HS-27A (cell line): ENCODE data around the gene ZNF764.
"Not testable (repeated sequence)": the region's sequence is repeated elsewhere in the genome, so short reads cannot be mapped to it uniquely, and the experiment has no call there.

Experiments used
- DNase-seq: peaks from one replicate; pipeline ENCODE4 v3.0.0-alpha.2; 2012; ENCODE audit warnings: low read depth, missing footprints

ZNF764 gene

GRCh38 chr16:30527635-30528178 lies 30.5 kb downstream of the ZNF764 start:
- DNase-seq: no peak

- DNase-seq: peak; percentile 82
Observed at GRCh38 chr16:30526823-30527634, 31.1 kb downstream of the ZNF764 start.

DNA sequence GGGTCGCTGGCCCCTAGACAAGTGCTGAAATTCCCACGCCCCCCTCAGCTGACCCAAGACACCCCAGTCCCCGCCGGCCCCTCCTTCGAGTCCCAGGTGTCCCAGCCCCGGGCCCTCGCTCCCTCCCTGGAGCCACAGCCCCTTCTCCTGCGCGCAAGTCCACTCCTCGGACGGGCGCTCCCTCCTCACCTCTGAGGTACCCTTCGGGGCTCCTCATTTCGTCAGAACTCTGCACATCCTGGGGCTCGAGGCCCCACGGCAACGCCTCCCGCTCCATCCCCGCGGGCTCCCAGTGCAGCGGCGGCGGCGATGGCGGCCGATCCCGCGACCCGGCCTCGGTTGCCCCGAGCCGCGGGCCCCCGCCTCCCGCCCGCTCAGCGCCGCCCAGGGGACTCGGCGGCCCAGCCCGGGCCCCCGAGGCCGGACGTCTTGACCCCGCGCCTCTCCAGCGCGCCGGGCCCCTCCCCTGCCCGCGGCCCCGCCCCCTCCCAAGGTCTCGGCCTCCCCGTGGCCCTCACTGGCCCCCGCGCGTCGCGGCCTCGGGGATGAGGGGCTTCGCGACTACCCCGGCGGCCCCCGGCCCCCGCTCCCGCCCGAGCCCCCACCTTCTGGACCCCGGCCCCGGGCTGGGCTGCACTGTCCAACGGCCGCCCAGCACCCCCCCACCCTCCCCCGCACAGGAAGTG lies 31.9 kb downstream of the ZNF764 start, which contains the start of gene ZNF768:
TSS of gene ZNF768 (minus strand) at position 430 of the 686 bp plus-strand sequence. CDS start at position 277, 153 bp downstream.
- no peak for DNase-seq

DNA sequence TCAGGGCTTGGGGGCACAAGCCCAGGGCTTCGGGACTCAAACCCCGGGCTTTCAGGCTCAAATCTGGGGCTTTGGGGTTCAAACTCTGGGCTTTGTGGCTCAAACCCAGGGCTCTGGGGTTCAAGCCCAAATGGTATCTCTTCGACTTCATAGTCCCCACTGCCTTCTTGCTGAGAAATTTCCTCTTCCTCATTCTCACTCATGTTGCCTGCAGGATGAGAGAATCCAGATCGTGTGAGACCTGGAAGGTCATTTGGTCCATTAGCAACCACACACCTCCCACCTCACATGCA lies 32.4 kb downstream of the ZNF764 start:
- no peak for DNase-seq

DNA sequence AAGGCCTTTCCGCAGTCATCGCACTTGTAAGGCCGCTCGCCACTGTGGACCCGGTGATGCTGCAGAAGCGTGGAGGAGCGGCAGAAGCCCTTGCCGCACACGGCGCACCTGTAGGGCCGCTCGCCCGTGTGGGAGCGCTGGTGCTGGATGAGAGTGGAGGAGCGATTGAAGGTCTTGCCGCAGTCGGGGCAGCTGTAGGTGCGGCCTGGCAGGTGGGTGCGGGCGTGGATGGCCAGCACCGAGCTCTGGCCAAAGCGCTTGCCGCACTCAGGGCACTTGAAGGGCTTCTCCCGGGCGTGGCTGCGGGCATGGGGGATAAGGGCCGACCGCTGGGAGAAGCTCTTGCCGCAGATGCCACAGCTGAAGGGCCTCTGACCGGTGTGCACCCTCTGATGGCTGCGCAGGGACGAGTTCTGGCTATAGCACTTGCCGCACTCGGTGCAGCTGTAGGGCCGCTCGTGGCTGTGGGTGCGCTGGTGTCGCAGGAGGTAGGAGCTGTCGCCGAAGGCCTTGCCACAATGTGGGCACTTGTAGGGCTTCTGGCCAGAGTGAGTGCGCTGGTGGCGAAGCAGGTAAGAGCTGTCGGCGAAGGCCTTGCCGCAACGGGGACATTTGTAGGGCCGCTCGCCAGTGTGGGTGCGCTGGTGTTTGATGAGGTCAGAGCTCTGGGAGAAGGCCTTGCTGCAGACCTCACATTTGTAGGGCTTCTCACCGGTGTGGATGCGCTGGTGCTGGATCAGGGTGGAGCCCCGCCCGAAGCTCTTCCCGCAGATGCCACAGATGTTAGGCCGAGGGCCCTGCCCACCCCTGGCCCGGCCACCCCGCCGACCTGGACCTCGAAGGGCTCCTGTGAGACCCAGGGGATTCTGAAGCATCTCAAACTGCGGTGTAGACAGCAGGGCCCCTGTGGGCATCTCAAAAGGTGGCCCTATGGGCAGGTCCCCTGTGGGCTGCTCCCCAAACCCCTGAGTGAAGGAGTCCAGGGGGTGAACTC lies 33.3 kb downstream of the ZNF764 start:
- DNase-seq: no peak

GRCh38 chr16:30523768-30524574 lies 34.2 kb downstream of the ZNF764 start:
- no peak for DNase-seq

GRCh38 chr16:30522702-30523463 lies 35.3 kb downstream of the ZNF764 start:
- DNase-seq: not testable (repeated sequence)

- no peak for DNase-seq
Observed at GRCh38 chr16:30521873-30522641, 36.1 kb downstream of the ZNF764 start.

GRCh38 chr16:30521476-30521872 lies 36.7 kb downstream of the ZNF764 start:
- no peak for DNase-seq

GRCh38 chr16:30519120-30520049 lies 38.8 kb downstream of the ZNF764 start:
- DNase-seq: no peak

GRCh38 chr16:30518552-30518951 lies 39.6 kb downstream of the ZNF764 start:
- DNase-seq: no peak

DNA sequence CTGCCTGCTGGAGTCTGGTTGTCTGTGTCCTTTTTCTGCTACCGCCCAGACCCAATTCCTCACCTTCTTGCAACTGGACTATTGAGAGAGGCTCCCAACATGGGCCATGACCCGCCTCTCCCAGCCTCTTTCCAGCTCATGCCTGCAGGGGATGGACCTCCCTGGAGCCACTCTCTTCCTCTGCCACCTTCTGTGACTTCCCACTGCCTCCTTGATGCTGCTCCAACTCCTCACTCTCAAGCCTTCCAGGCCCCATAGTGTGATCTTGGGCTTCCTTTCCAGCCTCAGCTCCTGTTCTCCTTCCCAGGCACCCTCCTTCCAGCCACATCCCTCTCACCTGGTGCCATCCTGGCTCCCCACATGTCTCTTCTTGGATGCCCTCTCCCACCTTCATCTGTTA lies 42.9 kb downstream of the ZNF764 start:
- no peak for DNase-seq

- DNase-seq: no peak
Observed at GRCh38 chr16:30511509-30511908, 46.7 kb downstream of the ZNF764 start.

DNA sequence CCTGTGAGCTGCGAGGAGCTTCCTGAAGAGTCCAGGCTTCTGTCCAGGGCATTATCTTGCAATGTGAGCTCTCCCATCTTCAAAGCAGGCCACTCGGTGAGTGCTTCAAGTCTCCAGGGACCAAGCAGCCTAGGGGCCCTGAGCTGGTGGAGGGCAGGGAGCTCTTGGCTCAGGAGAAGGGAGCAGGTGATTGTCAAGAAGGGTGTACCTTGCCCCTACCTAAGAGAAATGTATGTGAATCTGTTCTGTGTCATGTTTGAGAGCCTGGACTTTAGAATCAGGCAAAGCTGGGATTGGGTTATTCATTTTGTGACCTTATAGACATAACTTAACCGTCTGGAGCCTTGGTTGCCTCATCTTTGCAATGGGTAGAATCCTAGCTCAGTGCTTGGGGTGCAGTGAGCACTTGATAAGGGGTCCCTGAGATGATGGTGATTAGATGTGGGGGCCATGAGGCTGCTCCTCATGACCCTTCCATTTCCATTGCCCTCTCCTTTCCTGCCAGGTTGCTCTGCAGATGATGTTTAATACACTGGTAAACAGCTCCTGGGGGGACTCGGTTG lies 47.7 kb downstream of the ZNF764 start:
- no peak for DNase-seq

- no peak for DNase-seq
Observed at GRCh38 chr16:30509081-30509765, 49.0 kb downstream of the ZNF764 start.
